Colon (tissue), 2 donors: ENCODE results near the gene TYMP.
"Not testable (repeated sequence)": the region's sequence is repeated elsewhere in the genome, so short reads cannot be mapped to it uniquely, and the experiment has no call there.

Source experiments
- FAIRE-seq: peaks from 2 replicates; lab custom pipeline; 2012; peaks lifted over from hg19 to GRCh38; lab: Jason Lieb, UNC
- donor health status: control.
- donor health status: control.

The TYMP gene

DNA sequence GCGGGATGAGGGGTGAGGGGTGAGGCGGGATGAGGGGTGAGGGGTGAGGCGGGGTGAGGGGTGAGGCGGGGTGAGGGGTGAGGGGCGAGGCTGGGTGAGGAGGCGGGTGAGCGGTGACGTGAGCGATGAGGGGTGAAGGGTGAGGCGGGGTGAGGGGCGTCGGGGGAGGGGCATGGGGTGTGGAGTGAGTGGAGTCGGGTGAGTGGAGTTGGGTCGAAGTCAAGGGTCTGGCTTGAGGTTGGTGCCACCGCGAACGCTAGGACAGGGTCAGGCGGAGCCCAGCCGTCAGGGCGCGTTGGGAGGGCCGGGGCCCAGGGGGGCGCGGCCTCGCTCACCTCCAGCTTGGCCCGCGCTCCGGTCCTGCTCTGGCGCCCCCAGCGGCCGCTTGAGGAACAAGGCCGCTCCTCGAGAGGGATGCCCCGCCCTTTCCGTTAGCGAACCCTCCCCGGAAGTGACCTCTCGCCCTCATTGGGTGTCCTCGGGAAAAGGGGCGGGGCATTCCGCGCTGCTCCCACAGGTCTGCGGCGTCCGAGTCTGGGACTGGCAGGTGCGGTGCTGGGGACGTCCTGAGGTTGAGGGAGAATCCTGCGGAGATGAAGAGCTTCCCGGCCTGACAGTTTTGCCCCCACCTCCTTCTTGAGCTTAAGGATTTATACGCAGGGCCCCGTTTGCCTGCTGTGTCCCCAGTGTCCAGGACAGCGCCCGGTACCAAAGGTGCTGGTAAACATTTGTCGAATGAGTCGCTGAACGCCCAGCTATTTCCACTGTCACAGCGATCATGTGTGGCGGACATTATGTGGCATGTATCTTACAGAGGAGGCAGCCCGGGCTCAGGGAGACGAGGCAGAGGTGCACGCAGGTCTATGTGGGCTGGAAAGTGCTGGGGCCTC lies 33.0 kb upstream of the TYMP start, which contains the start of gene SYCE3:
Gene SYCE3, minus strand, starts transcription at position 397 of the 890 bp plus-strand sequence. CDS start 6,514 bp downstream, outside the sequence.
- no peak for FAIRE-seq

DNA sequence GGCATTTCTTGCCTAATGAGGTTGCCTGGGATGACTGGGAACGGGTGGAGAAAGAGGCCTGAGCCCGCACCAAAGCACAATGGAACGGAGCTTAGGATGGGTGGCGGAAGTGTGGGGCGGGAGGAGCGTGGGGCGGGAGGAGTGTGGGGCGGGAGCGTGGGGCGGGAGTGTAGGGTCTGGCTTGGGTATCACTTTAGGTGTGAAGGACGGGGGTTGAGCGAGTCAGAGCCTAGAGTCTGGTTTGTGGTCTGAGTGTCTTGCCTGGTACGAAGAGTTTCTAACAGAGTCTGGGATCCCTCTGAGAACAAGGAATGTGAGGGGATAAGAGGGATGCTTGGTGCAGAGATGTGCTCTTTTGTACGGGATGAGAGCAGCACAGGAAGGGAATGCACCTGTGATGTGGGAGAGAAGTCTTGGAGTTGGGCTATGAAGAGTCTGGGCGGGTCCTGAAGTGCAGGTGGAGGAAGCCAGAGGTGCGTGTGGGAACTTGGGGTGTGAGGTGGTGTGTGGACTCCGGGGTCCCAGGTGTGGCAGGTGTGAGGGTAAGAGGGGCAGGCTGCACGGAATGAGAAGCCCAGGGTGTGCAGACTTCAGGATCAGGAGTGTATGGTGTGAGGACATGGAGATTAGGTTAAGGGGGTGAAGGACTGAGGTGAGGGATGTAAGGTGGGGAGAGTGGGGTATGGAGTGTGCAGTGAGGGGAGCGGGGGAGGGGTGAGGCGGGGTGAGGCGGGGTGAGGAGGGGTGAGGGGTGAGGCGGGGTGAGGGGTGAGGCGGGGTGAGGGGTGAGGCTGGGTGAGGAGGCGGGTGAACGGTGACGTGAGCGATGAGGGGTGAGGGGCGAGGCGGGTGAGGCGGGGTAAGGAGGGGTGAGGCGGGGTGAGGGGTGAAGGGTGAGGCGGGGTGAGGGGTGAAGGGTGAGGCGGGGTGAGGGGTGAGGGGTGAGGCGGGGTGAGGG lies 31.9 kb upstream of the TYMP start:
- no peak for FAIRE-seq

DNA sequence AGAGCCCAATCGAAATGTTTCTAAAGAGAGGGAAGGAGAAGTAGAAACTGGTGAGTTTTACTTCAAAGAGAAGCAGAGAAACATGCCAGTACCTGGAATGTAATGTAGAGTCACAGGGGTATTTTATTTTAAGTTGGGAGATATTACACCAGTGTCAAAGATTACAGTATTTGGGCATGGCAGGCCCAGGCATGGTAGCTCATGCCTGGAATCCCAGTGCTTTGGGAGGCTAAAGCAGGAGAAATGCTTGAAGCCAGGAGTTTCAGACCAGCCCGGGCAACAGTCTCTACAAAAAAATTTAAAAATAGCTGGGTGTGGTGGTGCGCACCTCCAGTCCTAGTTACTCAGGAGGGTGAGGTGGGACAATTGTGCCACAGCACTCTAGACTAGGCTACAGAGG lies 30.2 kb upstream of the TYMP start:
- FAIRE-seq = no peak

DNA sequence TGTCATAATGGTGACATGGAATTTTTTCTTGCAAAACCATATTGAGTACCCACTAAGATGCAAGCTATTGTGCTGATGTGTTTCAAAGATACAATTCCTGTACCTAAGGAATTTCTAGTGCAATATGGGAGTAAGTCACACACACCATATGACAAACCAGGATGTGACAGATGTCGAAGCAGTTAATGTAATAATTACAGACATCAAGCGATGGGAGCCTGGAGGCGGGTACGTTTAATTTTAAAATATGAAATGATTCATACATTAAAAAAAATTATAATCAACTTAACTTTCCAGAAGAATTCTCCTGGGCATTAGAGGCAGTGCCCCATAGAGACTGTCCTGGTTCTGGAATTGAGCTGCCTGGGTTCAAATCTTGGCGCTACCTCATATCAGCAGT lies 26.9 kb upstream of the TYMP start:
- no peak for FAIRE-seq

DNA sequence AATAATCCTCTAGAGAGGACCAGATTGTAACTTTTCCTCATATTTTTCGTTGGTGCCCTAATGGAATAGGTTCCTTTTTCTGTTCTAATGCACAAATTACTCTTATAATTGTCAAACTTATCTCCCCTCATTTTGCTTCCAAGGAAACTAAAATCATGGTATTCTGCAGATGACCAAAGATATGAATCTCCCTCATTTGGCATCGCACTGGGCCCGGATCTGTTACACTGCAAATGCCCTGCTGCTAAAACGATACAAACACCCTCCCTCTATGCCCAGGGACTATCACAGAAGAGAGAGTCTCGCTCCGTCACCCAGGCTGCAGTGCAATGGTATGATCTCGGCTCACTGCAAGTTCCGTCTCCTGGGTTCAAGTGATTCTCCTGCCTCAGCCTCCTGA lies 23.5 kb upstream of the TYMP start:
- FAIRE-seq = no peak

DNA sequence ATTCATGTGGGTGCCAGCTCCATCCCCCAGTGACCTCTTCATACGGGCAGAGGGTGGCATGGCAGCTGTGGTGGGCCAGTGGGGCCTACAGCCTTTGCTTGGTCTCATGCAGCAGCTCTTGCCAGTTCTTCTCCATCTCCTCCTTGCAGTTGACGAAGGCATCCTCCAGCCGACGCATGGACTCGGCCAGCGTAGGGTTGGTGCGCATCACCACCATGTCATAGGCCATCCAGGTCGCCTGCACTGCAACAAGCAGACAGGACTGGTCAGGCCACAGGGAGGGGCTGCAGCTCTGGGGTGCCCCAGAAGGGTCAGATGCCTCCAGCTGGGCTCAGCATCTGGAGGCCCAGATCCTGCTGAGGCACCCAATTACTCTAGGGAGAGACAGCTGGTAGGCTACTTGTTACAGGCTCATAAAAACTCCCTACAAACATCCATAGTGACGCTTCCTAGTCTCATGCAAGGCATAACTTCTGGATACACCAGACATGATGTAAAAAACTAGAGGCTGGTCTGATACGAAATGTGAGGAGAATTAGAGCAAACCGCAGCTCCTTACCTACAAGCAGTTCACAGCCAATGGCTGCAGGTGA lies 21.4 kb upstream of the TYMP start:
- no peak for FAIRE-seq

DNA sequence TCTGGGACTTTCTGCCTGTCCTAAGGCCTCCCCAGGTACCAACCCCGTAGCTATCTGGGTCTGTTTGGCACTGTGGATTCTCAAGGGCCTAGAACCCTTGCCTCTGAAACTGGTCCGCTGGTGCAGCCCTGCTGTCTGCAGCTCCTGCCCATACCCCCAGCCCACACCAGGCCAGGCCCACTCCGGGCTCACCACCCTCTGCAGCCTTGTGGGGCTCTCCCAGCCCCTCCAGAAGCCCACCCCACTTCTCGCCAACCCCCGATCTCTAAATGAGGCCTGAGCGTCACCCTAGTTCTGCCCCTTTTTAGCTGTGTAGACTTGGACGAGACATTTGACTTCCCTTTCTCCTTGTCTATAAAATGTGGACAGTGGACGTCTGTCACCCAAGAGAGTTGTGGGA lies 20.6 kb upstream of the TYMP start:
- FAIRE-seq = no peak

DNA sequence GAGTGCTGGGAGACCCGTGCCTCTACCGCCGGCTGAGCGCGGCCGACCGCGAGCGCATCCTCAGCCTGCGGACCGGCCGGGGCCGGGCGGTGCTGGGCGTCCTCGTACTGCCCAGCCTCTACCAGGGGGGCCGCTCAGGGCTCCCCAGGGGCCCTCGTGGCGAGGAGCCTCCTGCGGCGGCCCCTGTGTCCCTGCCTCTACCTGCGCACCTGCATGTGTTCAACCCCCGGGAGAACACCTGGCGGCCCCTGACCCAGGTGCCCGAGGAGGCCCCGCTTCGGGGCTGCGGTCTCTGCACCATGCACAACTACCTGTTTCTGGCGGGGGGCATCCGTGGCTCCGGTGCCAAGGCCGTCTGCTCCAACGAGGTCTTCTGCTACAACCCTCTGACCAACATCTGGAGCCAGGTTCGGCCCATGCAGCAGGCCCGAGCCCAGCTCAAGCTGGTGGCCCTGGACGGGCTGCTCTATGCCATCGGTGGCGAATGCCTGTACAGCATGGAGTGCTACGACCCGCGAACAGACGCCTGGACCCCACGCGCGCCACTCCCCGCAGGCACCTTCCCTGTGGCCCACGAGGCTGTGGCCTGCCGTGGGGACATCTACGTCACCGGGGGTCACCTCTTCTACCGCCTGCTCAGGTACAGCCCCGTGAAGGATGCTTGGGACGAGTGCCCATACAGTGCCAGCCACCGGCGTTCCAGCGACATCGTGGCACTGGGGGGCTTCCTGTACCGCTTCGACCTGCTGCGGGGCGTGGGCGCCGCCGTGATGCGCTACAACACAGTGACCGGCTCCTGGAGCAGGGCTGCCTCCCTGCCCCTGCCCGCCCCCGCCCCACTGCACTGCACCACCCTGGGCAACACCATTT lies 19.3 kb upstream of the TYMP start:
- FAIRE-seq = no peak

DNA sequence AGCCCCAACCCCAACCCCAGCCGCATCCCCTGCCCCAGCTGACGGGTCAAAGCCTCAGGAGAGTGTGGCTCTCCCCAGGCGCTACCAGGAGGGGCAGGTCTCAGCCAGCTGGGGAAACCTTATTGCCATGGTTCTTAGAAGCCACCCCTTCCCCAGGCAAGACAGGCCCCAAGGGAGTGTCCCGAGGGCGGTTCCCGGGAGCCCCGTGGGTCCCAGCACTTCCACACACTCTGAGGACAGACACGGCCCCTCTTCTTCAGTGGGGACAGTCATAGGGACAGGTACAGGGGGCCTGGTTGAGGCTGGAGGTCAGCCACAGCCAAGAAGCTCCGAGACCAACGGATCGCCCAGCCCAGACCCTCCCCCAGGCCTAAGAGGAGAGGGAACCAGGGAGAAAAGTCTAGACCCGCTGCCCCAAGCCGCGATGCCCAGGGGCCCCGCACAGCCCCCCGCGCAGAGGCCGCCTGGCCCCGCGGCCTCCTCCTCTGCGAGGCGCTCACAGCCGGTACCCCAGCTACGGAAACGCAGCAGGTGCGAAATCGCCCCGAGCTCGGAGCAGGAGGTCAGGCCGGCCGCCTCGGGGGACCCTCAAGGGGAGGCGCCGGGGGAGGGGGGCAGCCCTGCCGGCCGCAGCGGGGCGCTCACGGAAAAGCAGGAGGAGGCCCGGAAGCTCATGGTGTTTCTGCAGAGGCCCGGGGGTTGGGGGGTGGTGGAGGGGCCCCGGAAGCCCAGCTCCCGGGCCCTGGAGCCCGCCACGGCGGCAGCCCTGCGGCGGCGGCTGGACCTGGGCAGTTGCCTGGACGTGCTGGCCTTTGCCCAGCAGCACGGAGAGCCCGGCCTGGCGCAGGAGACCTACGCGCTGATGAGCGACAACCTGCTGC lies 18.5 kb upstream of the TYMP start:
- no peak for FAIRE-seq

DNA sequence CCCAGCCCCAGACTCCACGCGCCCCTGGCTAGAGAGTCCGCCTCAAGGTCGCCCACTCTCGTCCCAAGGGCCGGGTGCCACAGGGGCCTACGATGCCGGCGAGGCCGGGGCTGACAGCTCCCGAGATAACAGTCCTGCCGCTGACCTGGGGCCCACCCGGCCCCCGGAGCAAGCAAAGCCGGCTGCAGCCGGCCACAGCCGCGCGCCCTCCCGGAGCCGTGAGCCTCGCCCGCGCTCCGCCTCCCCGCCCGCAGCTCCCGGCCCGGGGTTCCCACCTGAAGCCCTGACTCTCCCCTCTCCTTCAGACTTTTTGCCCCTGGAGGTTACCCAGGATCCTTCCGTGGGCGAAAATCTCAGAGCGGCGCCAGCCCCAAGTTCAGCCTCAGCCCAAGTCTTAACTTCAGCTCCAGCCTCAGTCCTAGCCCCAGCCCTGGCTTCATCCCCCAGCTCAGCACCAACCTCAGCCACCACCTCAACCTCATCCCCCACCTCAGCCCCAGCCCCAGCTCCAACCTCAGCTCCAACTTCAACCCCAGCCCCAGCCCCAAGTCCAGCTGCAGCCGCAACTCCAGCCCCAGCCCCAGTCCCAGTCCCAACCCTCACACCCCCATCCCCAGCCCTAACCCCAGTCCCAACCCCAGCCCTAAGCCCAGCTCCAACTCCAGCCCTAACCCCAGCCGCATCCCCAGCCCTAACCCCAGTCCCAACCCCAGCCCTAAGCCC lies 17.6 kb upstream of the TYMP start:
- FAIRE-seq = no peak

DNA sequence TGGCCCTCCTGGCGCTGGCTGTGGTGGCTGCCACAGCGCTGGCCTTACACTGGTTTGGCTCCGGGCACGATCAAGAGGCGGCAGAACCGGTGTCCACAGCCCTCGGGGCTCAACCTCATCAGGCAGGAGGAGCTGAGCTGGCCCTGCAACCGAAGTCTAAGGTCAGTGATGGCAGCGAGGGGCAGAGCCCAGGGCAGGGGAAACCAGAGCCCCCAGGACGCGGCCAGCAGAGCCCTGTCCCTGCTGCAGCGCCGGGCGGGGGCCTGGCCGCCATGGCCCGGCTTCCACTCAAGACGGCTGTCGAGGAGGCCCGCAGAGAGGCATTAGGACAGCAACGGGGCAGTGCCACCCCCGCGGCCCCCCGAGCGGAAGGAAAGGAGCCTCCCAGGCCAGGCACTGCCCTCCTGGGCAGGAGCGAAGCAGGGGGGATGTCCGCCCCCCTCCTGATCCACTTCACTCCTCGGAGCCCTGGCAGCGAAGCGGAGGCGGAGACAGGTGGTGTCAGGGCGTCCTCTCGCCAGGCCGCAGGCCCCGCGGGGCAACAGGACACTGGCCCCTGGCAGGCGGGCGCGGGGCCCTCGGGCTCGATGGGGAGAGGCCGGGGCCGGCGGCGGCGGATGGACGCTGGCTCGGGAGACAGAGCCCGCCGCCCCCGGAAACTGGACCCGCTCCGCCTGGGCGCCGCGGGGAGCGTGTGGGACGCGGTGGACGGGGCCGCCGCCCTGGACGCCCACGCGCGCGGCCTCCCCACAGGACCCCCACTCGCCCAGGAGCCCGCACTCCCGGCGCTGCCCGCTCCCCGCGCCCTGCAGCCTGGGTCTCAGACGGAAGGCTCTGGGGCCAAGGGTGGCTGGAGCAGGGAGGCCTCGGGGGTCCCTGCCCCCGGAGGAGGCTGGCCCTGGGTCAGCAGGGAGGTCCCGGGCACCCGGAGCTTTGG lies 16.8 kb upstream of the TYMP start:
- no peak for FAIRE-seq

DNA sequence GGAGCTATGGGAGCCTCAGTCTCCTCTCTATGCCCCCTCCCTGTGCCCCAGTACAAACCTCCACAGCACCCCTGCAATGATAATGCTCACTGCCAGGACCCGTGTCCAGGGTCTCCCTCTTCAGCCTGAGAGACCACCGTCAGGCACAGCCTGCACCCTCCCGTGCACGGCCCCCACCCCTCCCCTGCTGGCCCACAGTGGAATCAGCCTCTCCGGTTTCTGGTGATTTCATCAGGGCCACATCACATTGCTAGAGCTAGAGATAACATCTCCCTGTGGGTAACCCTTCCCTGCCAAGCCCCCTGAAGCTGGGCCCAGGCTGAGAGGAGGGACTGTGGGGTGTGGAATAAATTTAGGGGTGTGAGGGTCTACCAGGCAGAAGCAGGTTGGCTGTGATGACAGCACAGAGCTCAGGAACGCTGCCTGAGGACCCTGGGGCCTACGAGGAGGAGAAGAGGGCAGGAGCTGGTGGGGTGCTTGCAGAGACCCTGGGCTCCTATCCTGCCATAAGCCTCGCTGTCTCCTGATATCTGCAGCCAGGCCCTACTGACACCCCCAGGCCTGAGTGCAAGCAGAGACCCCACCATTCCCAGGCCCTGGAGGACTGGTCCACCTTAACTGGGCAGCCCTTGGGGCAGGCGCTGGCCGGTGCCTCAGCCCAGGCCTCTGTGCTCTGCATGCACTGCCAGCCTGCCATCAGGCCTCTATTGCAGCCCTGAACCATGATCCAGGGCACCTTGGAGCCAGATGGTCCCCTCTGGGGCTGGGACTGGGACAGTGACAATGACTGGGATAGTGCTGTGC lies 15.9 kb upstream of the TYMP start, which contains the start of gene KLHDC7B:
Gene KLHDC7B, plus strand, starts transcription at position 378 of the 804 bp plus-strand sequence. Its CDS starts 345 bp downstream, at position 723.
- FAIRE-seq = no peak

DNA sequence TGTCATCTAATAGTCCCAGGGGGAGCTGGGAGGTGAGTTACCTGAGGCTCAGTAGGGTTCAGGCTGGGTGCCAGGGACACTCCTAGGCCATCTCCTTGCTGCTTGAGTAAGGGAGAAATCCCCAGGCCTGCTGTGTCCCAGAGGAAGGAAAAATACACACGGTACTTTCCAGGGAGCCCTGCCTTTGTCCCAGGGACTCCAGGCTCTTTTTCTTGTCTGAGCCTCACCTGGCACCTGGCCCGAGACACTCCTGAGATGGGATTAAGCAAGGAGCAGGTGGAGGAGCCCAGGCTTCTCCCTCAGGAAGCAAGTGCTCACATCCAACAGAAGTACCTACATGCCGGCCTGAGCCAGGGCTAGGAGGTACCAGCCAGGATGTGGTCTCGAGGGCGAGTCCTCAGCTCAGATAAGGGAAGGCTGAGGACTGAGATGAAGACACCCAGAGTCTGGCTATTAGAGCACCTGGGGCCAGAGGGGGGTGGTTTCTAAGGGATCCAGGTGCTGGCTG lies 15.0 kb upstream of the TYMP start:
- no peak for FAIRE-seq

DNA sequence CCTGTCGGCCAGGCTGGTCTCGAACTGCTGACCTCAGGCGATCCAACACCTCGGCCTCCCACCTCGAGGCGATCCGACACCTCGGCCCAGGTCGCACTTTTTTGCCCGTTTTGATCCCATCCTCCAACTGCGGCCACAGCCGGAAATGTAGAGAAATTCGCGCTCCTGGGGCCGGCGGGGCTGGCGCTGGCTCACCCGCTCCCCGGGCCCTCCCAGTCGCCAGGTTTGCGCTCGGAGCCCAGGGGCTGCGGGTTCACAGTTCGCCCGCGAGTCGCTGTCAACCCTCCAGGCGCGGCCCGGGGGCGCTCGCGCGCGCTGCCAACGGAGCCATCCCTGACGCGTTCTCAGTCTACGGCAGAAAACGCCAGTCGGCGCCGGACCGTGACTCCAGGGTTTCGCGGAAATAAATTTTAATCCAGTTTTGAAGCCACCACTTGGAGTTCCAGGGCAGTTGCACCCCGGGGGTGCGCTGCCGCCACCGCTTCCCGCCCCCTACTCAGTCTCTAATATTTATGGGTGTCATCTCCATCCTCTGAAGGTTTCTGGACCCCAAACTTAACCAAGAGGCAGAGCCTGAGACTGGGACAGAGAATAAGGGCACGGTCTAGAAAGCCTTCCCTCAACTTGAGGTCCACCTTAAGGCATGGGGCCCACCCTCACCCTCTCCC lies 14.4 kb upstream of the TYMP start:
- no peak for FAIRE-seq

DNA sequence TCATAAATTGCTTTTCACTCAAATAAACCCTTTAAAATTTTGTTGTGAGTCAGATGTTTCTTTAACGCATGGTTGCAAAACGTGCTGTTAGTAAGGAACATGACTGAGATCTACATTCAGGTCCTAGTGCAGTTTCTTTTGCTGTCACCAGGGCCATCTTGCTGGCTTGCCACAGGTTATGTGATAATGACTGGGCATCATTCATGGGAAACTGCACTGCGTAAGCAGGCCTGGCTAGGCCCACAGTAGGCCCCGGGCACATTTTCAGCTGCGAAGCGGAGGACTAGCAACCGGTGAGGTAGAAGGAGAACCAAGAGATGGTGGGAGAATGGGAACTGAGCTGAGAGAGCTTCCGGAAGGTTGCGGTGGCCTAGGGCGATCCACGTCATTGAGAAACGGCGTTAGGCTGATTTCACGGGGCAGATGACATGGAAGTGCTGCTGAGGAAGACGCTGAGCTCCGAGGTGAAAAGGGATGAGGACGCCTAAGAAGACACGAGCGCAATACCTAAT lies 12.7 kb upstream of the TYMP start:
- FAIRE-seq = no peak

DNA sequence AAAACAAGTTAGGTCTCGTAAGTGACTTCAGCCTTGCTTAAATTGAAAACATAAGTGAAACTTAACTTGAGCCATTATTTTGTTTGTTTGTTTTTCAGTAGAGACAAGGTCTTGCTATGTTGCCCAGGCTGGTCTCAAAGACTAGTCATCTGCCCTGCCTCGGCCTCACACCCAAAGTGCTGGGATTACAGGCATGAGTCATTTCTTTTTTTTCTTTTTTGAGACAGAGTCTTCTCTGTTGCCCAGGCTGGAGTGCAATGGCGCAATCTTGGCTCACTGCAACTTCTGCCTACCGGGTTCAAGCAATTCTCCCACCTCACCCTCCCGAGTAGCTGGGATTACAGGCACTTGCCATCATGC lies 11.8 kb upstream of the TYMP start:
- not testable (repeated sequence) for FAIRE-seq

DNA sequence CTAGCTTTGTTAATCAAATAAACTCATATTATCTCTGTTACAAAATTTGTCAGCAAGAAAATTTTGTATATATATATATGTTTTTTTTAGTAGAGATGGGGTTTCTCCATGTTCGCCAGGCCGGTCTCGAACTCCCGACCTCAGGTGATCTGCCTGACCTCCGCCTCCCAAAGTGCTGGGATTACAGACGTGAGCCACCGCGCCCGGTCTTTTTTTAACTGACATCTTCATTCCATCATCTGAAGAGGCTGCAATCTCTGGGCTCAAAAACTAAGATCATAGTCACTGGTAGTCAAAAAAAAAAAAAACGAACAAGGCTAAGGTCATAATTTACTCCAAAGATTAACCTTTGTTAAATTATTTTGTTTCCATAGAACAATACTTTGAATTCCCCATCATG lies 10.6 kb upstream of the TYMP start:
- FAIRE-seq = no peak
